GM12874 (cell line): ENCODE results near the gene ARHGAP12.

Source experiments
- CTCF ChIP-seq: IDR thresholded peaks from 2 replicates; pipeline ENCODE4 v1.5.1; 2011; ENCODE audit warnings: low read depth, mild to moderate bottlenecking, control low read depth, low read length, moderate library complexity; ENCODE audit not compliant: insufficient read depth

ARHGAP12 gene

GRCh38 chr10:31871266-31872065 lies 57.2 kb downstream of the ARHGAP12 start:
- TF ChIP-seq CTCF, result no peak

- no peak for TF ChIP-seq CTCF
These were observed 61.0 kb downstream of the ARHGAP12 start for GRCh38 chr10:31867646-31868045.

GRCh38 chr10:31866118-31866670 lies 62.4 kb downstream of the ARHGAP12 start:
- no peak for TF ChIP-seq CTCF

- TF ChIP-seq CTCF, result no peak
These were observed 63.7 kb downstream of the ARHGAP12 start for GRCh38 chr10:31864834-31865518.

GRCh38 chr10:31855033-31855432 lies 73.6 kb downstream of the ARHGAP12 start:
- no peak for TF ChIP-seq CTCF

- TF ChIP-seq CTCF, result no peak
These were observed 75.0 kb downstream of the ARHGAP12 start for GRCh38 chr10:31853629-31854028.

GRCh38 chr10:31851216-31851615 lies 77.4 kb downstream of the ARHGAP12 start:
- no peak for TF ChIP-seq CTCF
